Activated T-helper 1 cell treated with anti-CD3 and anti-CD28 coated beads, Interleukin-12 subunit alpha, Interleukin-12 subunit beta, Interleukin-2, Interleukin-4 antibody, amounts not matched to agents 30 ng/mL and 10 ng/mL and 1 ng/mL, durations not matched to agents 14 hours and 24 hours and 36 hours (primary cell): Measurements from ENCODE around the gene JSRP1. TPM values are rescaled to one million over a fixed set of nuclear protein-coding genes. Genes with fewer than 3 reads are reported as not detected.

Experiments used
- DNase-seq: peaks from one replicate; pipeline ENCODE4 v3.0.0; 2021; ENCODE audit warnings: low spot score
- H3K27ac Mint-ChIP-seq: one replicate; pipeline ENCODE4 v1.8.0; 2021; ENCODE audit warnings: mild to moderate bottlenecking, mixed read lengths
- H3K27me3 Mint-ChIP-seq: one replicate; pipeline ENCODE4 v1.8.0; 2022; ENCODE audit warnings: mild to moderate bottlenecking, moderate library complexity, mixed read lengths; ENCODE audit not compliant: insufficient read depth
- H3K36me3 Mint-ChIP-seq: one replicate; pipeline ENCODE4 v1.8.0; 2021; ENCODE audit warnings: low read depth, mixed read lengths
- H3K4me1 Mint-ChIP-seq: one replicate; pipeline ENCODE4 v1.8.0; 2021; ENCODE audit warnings: low read depth, mixed read lengths
- H3K4me3 Mint-ChIP-seq: one replicate; pipeline ENCODE4 v1.8.0; 2021; ENCODE audit warnings: mild to moderate bottlenecking, moderate library complexity, mixed read lengths
- H3K9me3 Mint-ChIP-seq: one replicate; pipeline ENCODE4 v1.8.0; 2021; ENCODE audit warnings: mixed read lengths
- intact Hi-C: fragments of 100-400 bp; cut with micrococcal nuclease; formaldehyde crosslinking; loops from one replicate; pipeline ENCODE4 v1.15.1; 2024
- total RNA-seq: library from RNA; stranded (reverse); gene quantifications from 2 replicates; pipeline ENCODE4 v1.2.3, GENCODE V29; 2022

Gene JSRP1
- total RNA-seq, 1 donor from 2014 or later, result not detected

GRCh38 chr19:2268861-2269243 is 12.6 kb upstream of the JSRP1 start:
- Mint-ChIP-seq H3K36me3 (peaks cover 16% of the 10 kb centered on the region), H3K27me3 (peaks cover 5% of the 10 kb centered on the region), H3K9me3 (no peaks in the 10 kb centered on the region), H3K27ac (peak overlapping the region; percentile 34), H3K4me3 (peak overlapping the region; percentile 91), H3K4me1 (peaks cover 18% of the 10 kb centered on the region)
- intact Hi-C loops, result loop anchor here (1.0 to 2.0 kb wide), 4 partner anchors 11 to 118 kb away; partner anchors contain the start of genes AP3D1, LSM7, PLEKHJ1 and SF3A2
- no peak for DNase-seq

DNA sequence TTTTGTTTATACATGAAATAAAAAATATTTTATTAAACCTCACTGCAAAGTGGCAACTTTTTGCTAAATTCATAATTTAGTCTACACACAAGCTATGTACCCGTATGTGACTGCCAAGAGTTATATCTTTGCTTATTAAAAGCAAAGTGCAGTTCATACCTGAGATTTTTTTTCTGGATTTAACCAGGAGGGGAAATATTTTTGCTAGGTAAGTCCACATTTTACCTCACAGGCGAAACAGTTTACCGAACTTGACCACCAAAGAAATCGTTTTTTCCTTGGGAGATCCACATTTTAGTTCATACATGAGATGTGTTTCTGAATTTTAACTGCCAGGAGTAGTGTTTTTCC is 12.2 kb upstream of the JSRP1 start:
- intact Hi-C loops, result loop anchor here (2.0 kb wide), 2 partner anchors 60 to 118 kb away; partner anchors contain the start of genes AP3D1, LSM7 and SPPL2B
- H3K9me3 Mint-ChIP-seq, result no peaks in the 10 kb centered on the region
- peaks cover 13% of the 10 kb centered on the region for H3K36me3 Mint-ChIP-seq
- peaks cover 5% of the 10 kb centered on the region for H3K27me3 Mint-ChIP-seq
- peak overlapping the region; percentile 91 for H3K4me3 Mint-ChIP-seq
- peak overlapping the region; percentile 23 for H3K27ac Mint-ChIP-seq
- no peak for DNase-seq
- H3K4me1 Mint-ChIP-seq, result peaks cover 14% of the 10 kb centered on the region

DNA sequence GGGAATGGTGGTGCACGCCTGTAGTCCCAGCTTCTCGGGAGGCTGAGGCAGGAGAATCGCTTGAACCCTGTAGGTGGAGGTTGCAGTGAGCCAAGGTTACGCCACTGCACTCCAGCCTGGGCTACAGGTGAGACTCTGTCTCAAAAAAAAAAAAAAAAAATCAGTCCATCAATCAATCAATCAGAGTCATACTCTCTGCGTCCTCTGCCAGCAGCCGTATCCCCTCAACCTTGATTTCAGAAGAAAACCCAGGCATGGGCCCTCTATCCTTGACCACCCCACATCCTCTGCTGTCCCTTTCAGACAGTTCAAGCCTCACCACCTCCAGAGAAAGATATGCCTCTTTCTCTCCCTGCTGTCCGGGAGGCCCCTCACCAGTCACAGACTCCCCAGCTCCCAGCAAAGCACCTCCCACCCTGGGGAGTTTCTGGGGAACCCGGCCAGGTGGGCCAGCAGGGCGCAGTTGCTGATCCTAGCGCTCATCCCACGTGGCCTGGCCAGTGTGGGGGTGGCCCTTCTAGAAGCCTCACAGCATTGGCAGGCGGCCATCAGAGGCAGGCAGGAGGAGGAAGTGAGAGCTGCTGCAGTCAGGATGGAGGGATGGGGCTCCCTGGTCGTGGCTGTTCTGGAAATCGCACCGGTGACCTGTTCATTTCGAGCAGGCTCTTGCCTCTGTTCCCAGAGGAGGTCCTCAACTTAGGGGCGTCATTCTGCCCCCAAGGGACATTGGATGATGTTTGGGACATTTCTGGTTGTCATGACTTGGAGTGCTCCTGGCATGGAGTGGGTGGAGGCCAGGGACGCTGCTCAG is 10.2 kb upstream of the JSRP1 start:
- Mint-ChIP-seq H3K36me3 (peaks cover 2% of the 10 kb centered on the region), H3K27ac (peak overlapping the region; percentile 10), H3K27me3 (peaks cover 4% of the 10 kb centered on the region), H3K4me1 (peaks cover 4% of the 10 kb centered on the region), H3K4me3 (peak overlapping the region; percentile 45), H3K9me3 (no peaks in the 10 kb centered on the region)
- intact Hi-C loops, result no loop called here
- DNase-seq, result no peak

GRCh38 chr19:2261438-2262172 is 5.4 kb upstream of the JSRP1 start:
- no peak overlapping the region for H3K27ac Mint-ChIP-seq
- H3K4me3 Mint-ChIP-seq, result no peak overlapping the region
- H3K27me3 Mint-ChIP-seq, result no peaks in the 10 kb centered on the region
- H3K9me3 Mint-ChIP-seq, result no peaks in the 10 kb centered on the region
- intact Hi-C loops, result no loop called here
- H3K4me1 Mint-ChIP-seq, result peaks cover 20% of the 10 kb centered on the region
- no peaks in the 10 kb centered on the region for H3K36me3 Mint-ChIP-seq
- DNase-seq, result no peak

GRCh38 chr19:2260341-2260805 is 4.2 kb upstream of the JSRP1 start:
- DNase-seq, result no peak
- H3K9me3 Mint-ChIP-seq, result no peaks in the 10 kb centered on the region
- H3K4me1 Mint-ChIP-seq, result peaks cover 20% of the 10 kb centered on the region
- peak overlapping the region; percentile 18 for H3K27ac Mint-ChIP-seq
- intact Hi-C loops, result no loop called here
- H3K36me3 Mint-ChIP-seq, result no peaks in the 10 kb centered on the region
- no peaks in the 10 kb centered on the region for H3K27me3 Mint-ChIP-seq
- H3K4me3 Mint-ChIP-seq, result peak overlapping the region; percentile 21

DNA sequence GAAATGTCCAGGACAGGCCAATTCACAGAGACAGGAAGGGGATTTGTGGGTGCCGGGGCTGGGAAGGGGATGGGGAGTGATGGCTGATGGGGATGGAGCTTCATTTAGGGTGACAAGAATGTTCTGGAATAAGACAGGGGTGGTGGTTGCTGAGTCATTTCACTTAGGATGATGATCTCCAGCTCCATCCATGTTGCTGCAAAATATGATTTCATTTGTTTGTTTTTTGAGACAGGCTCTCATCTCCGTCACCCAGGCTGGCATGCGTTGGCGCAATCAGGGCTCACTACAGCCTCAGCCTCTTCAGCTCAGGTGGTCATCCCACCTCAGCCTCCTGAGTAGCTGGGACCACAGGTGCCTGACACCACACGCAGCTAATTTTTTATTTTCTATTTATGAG is 3.1 kb upstream of the JSRP1 start:
- H3K4me1 Mint-ChIP-seq, result peaks cover 20% of the 10 kb centered on the region
- H3K4me3 Mint-ChIP-seq, result peak overlapping the region; percentile 15
- H3K27me3 Mint-ChIP-seq, result no peaks in the 10 kb centered on the region
- H3K9me3 Mint-ChIP-seq, result no peaks in the 10 kb centered on the region
- intact Hi-C loops, result no loop called here
- H3K36me3 Mint-ChIP-seq, result no peaks in the 10 kb centered on the region
- peak overlapping the region; percentile 58 for H3K27ac Mint-ChIP-seq
- no peak for DNase-seq

GRCh38 chr19:2255112-2255845 is 938 bp downstream of the JSRP1 start:
- H3K36me3 Mint-ChIP-seq, result no peaks in the 10 kb centered on the region
- no peak for DNase-seq

GRCh38 chr19:2254064-2254872 is 1.9 kb downstream of the JSRP1 start:
- Mint-ChIP-seq H3K27me3 (peaks cover 10% of the 10 kb centered on the region), H3K9me3 (no peaks in the 10 kb centered on the region), H3K36me3 (no peaks in the 10 kb centered on the region), H3K27ac (no peak overlapping the region), H3K4me3 (no peak overlapping the region), H3K4me1 (peaks cover 11% of the 10 kb centered on the region)
- intact Hi-C loops, result no loop called here
- no peak for DNase-seq

More at GRCh38 chr19:2255112-2255845, 938 bp downstream of the JSRP1 start:
- Mint-ChIP-seq H3K27me3 (peaks cover 7% of the 10 kb centered on the region), H3K9me3 (no peaks in the 10 kb centered on the region), H3K27ac (no peak overlapping the region), H3K4me3 (no peak overlapping the region), H3K4me1 (peaks cover 17% of the 10 kb centered on the region)
- intact Hi-C loops, result no loop called here

DNA sequence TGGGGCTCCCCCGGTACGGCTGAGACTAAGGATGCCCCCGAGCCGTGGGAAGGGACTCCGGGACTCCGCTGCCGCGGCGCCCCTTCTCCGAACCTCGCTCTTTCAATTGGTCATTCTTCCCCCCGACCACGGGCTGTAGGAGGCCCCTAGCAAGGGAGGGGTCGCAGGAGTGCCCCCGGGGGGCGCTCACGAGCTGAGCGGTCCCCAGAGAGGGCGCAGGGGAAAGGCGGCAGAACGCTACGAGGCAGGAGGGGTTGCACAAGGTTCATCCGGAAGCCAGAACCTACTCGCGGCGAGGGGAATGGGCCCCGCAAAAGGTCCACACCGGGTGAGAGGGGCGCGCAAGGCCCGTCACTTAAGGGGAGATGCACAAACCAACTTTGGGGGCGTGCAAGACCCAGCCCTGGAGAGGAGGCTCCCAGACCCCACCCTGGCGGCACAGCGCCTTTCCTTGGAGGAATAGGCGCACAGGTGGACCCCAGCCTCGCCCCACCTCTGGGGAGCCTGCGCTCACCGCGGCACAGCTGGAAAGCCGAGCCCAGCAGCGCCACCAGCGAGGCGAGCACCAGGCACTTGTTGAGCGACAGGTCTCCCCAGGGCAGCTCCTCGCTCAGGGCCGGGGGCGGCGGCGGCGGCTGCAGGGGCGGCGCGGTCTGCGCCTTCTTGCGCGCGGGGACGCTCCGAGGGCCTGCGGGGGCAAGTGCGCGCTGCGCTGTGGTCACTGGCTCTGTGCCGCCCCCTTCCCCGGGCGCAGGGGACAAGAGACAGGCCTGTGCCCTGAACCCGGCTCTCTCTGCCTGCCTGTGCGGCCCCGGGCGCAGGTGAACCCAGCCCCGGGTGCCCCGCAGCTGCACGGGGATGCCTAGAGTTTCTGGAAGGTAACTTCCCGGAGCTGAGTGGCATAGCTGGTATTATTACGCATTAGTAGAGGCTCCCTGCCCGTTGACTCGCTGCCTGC is 2.8 kb downstream of the JSRP1 start:
- intact Hi-C loops, result loop anchor here (2.0 kb wide), 1 partner anchor 19 kb away; no protein-coding TSS in a partner anchor
- Mint-ChIP-seq H3K27ac (no peak overlapping the region), H3K36me3 (no peaks in the 10 kb centered on the region), H3K27me3 (peaks cover 10% of the 10 kb centered on the region), H3K4me1 (peaks cover 6% of the 10 kb centered on the region), H3K4me3 (peak overlapping the region; percentile 15), H3K9me3 (no peaks in the 10 kb centered on the region)
- DNase-seq, result no peak

GRCh38 chr19:2252797-2253105 is 3.5 kb downstream of the JSRP1 start:
- Mint-ChIP-seq H3K4me3 (peak overlapping the region; percentile 15), H3K36me3 (no peaks in the 10 kb centered on the region), H3K27ac (peak overlapping the region; percentile 58), H3K4me1 (no peaks in the 10 kb centered on the region), H3K9me3 (no peaks in the 10 kb centered on the region), H3K27me3 (peaks cover 10% of the 10 kb centered on the region)
- intact Hi-C loops, result loop anchor here (2.0 kb wide), 1 partner anchor 20 kb away; no protein-coding TSS in a partner anchor
- DNase-seq, result no peak

- intact Hi-C loops, result loop anchor here (2.0 kb wide), 1 partner anchor 21 kb away; no protein-coding TSS in a partner anchor
- Mint-ChIP-seq H3K27me3 (peaks cover 10% of the 10 kb centered on the region), H3K4me1 (no peaks in the 10 kb centered on the region), H3K9me3 (no peaks in the 10 kb centered on the region), H3K27ac (peak overlapping the region; percentile 58), H3K4me3 (peak overlapping the region; percentile 15), H3K36me3 (no peaks in the 10 kb centered on the region)
- no peak for DNase-seq
Measured at GRCh38 chr19:2252055-2252796, 4.0 kb downstream of the JSRP1 start.
